Neural cell (in vitro differentiated cells): ENCODE measurements around the gene PTPRA.
A peak's percentile ranks its signal among the peaks of the same experiment; 100 is the strongest.

Experiments used
- CTCF ChIP-seq: fragments of 450-650 bp; IDR thresholded peaks from 2 replicates; pipeline ENCODE4 v1.5.1; 2014; ENCODE audit warnings: antibody characterized with exemption, mild to moderate bottlenecking, moderate library complexity; ENCODE audit not compliant: poor library complexity, severe bottlenecking
- EP300 ChIP-seq: fragments of 450-650 bp; conservative IDR thresholded peaks from 2 replicates; pipeline ENCODE4 v1.6.1; 2014; ENCODE audit warnings: antibody characterized with exemption, mild to moderate bottlenecking, moderate library complexity; ENCODE audit not compliant: poor library complexity, severe bottlenecking
- EZH2 ChIP-seq: fragments of 200-600, 300-800 bp; shearing (Covaris generic), sonication (generic); IDR thresholded peaks from 2 replicates; pipeline ENCODE4 v1.6.1; 2014; ENCODE audit warnings: antibody characterized with exemption, low read length, borderline replicate concordance, mild to moderate bottlenecking; ENCODE audit not compliant: insufficient read depth, poor library complexity, severe bottlenecking
- MXI1 ChIP-seq: fragments of 450-650 bp; conservative IDR thresholded peaks from 2 replicates; pipeline ENCODE4 v1.6.1; 2014; ENCODE audit warnings: antibody characterized with exemption, mild to moderate bottlenecking; ENCODE audit not compliant: poor library complexity, severe bottlenecking
- POLR2AphosphoS5 ChIP-seq: IDR thresholded peaks from 2 replicates; pipeline ENCODE4 v1.6.1; 2012
- RAD21 ChIP-seq: fragments of 450-650 bp; conservative IDR thresholded peaks from 2 replicates; pipeline ENCODE4 v1.6.1; 2014; ENCODE audit warnings: antibody characterized with exemption, mild to moderate bottlenecking, moderate library complexity
- REST ChIP-seq: IDR thresholded peaks from 2 replicates; pipeline ENCODE4 v1.6.1; 2012; ENCODE audit warnings: borderline replicate concordance
- SMC3 ChIP-seq: fragments of 450-650 bp; conservative IDR thresholded peaks from 2 replicates; pipeline ENCODE4 v1.6.1; 2014; ENCODE audit warnings: antibody characterized with exemption, mild to moderate bottlenecking, moderate library complexity; ENCODE audit not compliant: poor library complexity
- TAF1 ChIP-seq: IDR thresholded peaks from 2 replicates; pipeline ENCODE4 v1.6.1; 2012; ENCODE audit warnings: low read depth

GRCh38 chr20:3000852-3001523, 127.7 kb downstream of the PTPRA start:
- peak; percentile 72 for TF ChIP-seq CTCF
- no peak for TF ChIP-seq EZH2
- no peak for TF ChIP-seq EP300
- no peak for TF ChIP-seq TAF1
- TF ChIP-seq REST = no peak
- no peak for TF ChIP-seq POLR2AphosphoS5
- no peak for TF ChIP-seq MXI1
- peak; percentile 81 for TF ChIP-seq RAD21
- TF ChIP-seq SMC3 = peak; percentile 75
